ENCODE measurements around the gene SDK1. TPM values are rescaled to one million over a fixed set of nuclear protein-coding genes. Genes with fewer than 3 reads are reported as not detected.

SDK1 gene
- total RNA-seq, 2 donors from 2014 or later = 3.1 to 3.6 TPM

DNA sequence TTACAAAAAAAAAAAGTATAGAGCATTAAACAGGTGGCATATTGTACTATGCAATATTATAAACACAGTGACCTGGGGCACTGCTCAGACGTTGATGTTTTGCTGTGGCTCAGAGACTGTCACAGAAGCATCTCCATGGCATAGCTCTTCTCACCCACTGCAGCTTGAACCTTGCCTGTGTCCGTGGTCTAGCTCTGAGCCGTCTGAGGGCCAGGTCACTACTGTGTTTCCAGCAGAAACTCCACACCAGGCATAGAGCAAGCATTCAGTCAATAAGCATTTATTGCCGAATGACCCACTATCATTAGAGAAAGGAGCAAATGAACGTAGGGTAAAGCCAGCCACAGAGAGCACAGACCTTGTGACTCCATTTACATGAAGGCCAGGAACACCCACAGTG lies 937.8 kb downstream of the SDK1 start:
- H3K36me3 ChIP-seq = no peaks in the 10 kb centered on the region
- H3K4me1 ChIP-seq = no peaks in the 10 kb centered on the region
- DNase-seq (ENCODE audit: low spot score) = no peak
- H3K27ac ChIP-seq = no peak overlapping the region
- H3K9me3 ChIP-seq = no peaks in the 10 kb centered on the region
- TF ChIP-seq, protein P1, sequence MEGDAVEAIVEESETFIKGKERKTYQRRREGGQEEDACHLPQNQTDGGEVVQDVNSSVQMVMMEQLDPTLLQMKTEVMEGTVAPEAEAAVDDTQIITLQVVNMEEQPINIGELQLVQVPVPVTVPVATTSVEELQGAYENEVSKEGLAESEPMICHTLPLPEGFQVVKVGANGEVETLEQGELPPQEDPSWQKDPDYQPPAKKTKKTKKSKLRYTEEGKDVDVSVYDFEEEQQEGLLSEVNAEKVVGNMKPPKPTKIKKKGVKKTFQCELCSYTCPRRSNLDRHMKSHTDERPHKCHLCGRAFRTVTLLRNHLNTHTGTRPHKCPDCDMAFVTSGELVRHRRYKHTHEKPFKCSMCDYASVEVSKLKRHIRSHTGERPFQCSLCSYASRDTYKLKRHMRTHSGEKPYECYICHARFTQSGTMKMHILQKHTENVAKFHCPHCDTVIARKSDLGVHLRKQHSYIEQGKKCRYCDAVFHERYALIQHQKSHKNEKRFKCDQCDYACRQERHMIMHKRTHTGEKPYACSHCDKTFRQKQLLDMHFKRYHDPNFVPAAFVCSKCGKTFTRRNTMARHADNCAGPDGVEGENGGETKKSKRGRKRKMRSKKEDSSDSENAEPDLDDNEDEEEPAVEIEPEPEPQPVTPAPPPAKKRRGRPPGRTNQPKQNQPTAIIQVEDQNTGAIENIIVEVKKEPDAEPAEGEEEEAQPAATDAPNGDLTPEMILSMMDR (IDR thresholded peaks at IDR 0.05) = no peak
- H3K27me3 ChIP-seq = no peaks in the 10 kb centered on the region
- H3K4me3 ChIP-seq = no peak overlapping the region

DNA sequence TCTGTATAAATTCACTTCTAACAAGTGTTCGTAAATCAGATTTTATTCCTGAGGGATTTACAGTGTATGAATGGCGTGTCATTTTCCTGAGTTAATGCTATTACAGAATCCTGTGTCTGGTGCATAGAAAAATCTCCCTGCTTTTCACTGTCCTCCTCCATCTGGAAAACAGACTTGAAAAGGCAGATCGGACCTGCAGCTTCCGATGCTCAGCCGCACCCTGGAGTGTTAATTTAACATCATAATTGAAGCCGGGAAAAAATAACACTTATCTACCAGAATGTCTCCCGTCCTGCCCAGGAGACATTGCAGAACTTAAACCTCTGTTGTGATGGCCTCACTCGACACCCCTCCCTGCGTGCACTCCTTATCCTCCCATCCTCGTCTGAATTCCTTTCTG lies 939.0 kb downstream of the SDK1 start:
- H3K36me3 ChIP-seq = no peaks in the 10 kb centered on the region
- no peak for DNase-seq (ENCODE audit: low spot score)
- H3K9me3 ChIP-seq = no peaks in the 10 kb centered on the region
- H3K27ac ChIP-seq = no peak overlapping the region
- H3K4me3 ChIP-seq = no peak overlapping the region
- no peaks in the 10 kb centered on the region for H3K27me3 ChIP-seq
- TF ChIP-seq, protein P1 (IDR thresholded peaks at IDR 0.05) = no peak
- H3K4me1 ChIP-seq = no peaks in the 10 kb centered on the region

DNA sequence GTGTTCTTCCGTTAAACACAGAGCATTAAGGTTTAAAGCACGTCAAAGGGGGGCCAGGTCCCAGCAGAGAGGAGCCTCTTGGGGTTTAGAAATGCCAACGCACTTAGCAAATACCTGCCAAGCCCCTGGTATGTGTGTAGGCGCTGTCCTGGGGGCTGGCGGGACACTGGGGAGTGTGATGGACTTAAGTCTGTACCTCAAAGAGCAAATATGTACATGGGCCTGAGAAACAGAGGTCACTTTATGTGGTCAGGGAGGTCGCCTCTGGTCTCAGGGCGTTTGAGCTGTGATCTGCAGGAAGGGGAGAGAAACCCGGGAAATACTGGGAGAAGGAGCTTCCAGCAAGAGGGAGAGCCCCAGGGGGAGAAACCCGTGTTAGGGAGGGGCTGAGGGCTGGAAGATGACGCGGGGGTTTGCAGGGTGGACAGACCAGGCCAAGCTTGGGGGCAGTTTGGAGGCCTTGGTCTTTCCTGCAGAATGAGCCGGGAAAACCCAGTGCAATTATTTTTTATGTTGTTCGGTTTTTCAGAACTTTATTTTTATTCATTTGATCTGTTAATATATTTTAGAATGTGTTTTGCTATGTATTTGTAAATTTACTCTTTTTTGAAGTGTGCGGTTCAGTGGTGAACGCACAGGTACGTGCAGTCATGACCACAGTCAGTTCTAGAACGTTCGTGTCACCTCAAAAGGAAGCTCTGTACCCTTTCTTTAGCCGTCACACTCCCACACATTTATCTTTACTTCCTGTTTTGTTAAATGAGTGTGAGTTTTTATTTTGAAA lies 939.7 kb downstream of the SDK1 start:
- no peak overlapping the region for H3K4me3 ChIP-seq
- TF ChIP-seq, protein P1 (IDR thresholded peaks at IDR 0.05) = no peak
- H3K36me3 ChIP-seq = no peaks in the 10 kb centered on the region
- no peaks in the 10 kb centered on the region for H3K27me3 ChIP-seq
- H3K27ac ChIP-seq = no peak overlapping the region
- H3K9me3 ChIP-seq = no peaks in the 10 kb centered on the region
- DNase-seq (ENCODE audit: low spot score) = no peak
- H3K4me1 ChIP-seq = no peaks in the 10 kb centered on the region

DNA sequence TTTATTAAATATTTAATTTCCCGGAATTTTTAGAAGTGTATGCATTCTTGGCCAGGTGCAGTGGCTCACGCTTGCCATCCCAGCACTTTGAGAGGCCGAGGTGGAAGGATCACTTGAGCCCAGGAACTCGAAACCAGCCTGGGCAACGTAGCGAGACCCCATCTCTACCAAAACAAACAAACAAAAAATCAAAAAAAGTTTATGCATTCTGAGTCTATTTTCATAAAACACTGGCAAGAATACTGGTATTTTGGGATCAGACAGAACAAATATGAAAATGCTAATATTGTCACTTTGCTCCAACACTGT lies 940.2 kb downstream of the SDK1 start:
- TF ChIP-seq, protein P1 (IDR thresholded peaks at IDR 0.05) = no peak
- DNase-seq (ENCODE audit: low spot score) = no peak

DNA sequence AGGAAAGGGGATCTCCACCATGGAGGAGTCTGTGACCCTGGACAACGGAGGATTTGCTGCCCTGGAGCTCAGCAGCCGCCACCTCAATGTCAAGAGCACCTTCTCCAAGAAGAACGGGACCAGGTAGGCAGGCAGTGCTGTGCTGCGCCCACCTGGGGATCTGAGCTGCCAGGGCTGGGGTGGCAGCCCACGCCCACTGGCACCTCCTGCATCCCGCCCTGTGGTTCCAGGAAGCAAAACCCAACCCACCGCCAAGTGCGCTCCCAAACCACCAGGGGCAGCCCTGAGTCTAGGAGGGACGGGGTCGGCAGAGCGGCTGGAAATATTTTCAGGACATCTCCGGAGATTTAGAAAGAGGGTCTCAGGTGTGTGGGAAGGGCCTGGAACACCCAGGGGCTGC lies 940.7 kb downstream of the SDK1 start:
- H3K4me3 ChIP-seq = no peak overlapping the region
- H3K4me1 ChIP-seq = no peaks in the 10 kb centered on the region
- no peaks in the 10 kb centered on the region for H3K27me3 ChIP-seq
- TF ChIP-seq, protein P1 (IDR thresholded peaks at IDR 0.05) = no peak
- DNase-seq (ENCODE audit: low spot score) = no peak
- no peaks in the 10 kb centered on the region for H3K36me3 ChIP-seq
- H3K9me3 ChIP-seq = no peaks in the 10 kb centered on the region
- H3K27ac ChIP-seq = no peak overlapping the region

More for the DNA sequence above, 940.2 kb downstream of the SDK1 start:
- no peaks in the 10 kb centered on the region for H3K9me3 ChIP-seq
- H3K27me3 ChIP-seq = no peaks in the 10 kb centered on the region
- no peak overlapping the region for H3K4me3 ChIP-seq
- no peaks in the 10 kb centered on the region for H3K36me3 ChIP-seq
- H3K4me1 ChIP-seq = no peaks in the 10 kb centered on the region
- no peak overlapping the region for H3K27ac ChIP-seq

DNA sequence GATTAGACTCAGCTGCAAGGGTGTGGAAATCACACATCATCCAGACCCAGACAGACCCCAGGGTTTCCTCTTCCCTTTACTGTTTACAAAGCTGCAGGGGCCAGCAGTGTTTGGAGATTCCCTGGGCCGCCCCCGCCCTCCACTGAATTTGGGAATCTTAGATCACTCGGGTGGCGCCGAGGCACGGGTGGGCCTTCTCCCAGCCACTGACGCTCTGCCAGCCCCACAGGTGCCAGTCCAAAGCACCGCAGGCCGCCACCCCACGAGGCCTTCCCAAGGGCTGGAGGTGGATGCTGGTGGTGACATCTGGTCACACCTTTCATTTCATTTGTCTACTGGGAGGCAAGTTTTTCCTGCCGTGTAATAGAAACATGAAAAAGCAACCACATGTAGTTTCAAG lies 941.7 kb downstream of the SDK1 start:
- Histone ChIP-seq H3K4me1 (no peaks in the 10 kb centered on the region), H3K36me3 (no peaks in the 10 kb centered on the region), H3K27ac (no peak overlapping the region), H3K4me3 (no peak overlapping the region), H3K27me3 (no peaks in the 10 kb centered on the region), H3K9me3 (no peaks in the 10 kb centered on the region)
- TF ChIP-seq, protein P1 (IDR thresholded peaks at IDR 0.05) = no peak
- DNase-seq (ENCODE audit: low spot score) = no peak

Measured in right atrium auricular region (tissue), 2 donors.